Left ventricle myocardium inferior (tissue), 1 donor: ENCODE data around the gene FGFR2. TPM values are rescaled to one million over a fixed set of nuclear protein-coding genes. Genes with fewer than 3 reads are reported as not detected.

Source experiments
- DNase-seq: peaks from one replicate; pipeline ENCODE4 v3.0.0-alpha.2; 2020
- H3K27ac ChIP-seq: fragments of 200-600 bp; replicated peaks from 2 replicates; pipeline ENCODE4 v1.8.0; 2021
- H3K27me3 ChIP-seq: fragments of 200-600 bp; 2 replicates; pipeline ENCODE4 v1.8.0; 2021; ENCODE audit warnings: low read depth
- H3K36me3 ChIP-seq: fragments of 200-600 bp; 2 replicates; pipeline ENCODE4 v1.8.0; 2021
- H3K4me1 ChIP-seq: fragments of 200-600 bp; 2 replicates; pipeline ENCODE4 v1.8.0; 2021
- H3K4me3 ChIP-seq: fragments of 200-600 bp; 2 replicates; pipeline ENCODE4 v1.8.0; 2021; ENCODE audit warnings: mild to moderate bottlenecking, moderate library complexity
- H3K9me3 ChIP-seq: fragments of 200-600 bp; replicated peaks from 2 replicates; pipeline ENCODE4 v1.8.0; 2021
- CTCF ChIP-seq: fragments of 200-600 bp; IDR thresholded peaks from 2 replicates; pipeline ENCODE4 v1.8.0; 2021; ENCODE audit warnings: antibody characterized with exemption, mild to moderate bottlenecking, borderline replicate concordance
- intact Hi-C: fragments of 100-400 bp; cut with micrococcal nuclease; formaldehyde crosslinking; loops from one replicate; pipeline ENCODE4 v1.11.0; 2022
- total RNA-seq: library from RNA; stranded (reverse); fragmentation: NEBNext Ultra II Directional; extraction: Animal tissue kit (Norgen Biotek cat#: 25700); gene quantifications from one replicate; pipeline ENCODE4 v1.2.1, GENCODE V29; 2021
- donor health status: DM: no; HTN: yes; CAD: no; lungs with severe emphysema.

Gene FGFR2
- total RNA-seq, 1 donor from 2014 or later = 0.36 TPM

DNA sequence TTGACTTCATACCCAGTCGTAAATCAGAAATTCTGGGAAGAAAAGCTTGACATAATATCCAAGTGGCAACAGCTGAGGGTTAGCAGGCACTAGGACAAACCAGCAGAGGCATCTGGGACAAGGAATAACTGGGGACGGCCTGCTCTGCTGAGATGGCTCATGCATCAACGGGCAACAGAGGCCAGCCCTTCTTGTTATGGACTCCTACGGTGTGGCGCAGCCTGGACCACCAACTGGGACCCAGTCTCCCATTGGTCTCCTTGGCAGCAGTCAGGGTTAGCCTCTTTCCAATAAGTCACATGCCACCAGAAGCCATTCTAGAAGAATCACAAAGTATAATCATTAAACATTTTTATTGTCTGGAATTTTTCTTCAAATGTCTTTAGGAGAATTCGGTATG is 15.0 kb downstream of the FGFR2 start:
- no peak for TF ChIP-seq CTCF
- Histone ChIP-seq H3K4me1 (no peaks in the 10 kb centered on the region), H3K27me3 (peaks cover 13% of the 10 kb centered on the region), H3K27ac (no peak overlapping the region), H3K36me3 (no peaks in the 10 kb centered on the region), H3K9me3 (peaks cover 6% of the 10 kb centered on the region), H3K4me3 (no peak overlapping the region)
- intact Hi-C loops = no loop called here
- DNase-seq = no peak

DNA sequence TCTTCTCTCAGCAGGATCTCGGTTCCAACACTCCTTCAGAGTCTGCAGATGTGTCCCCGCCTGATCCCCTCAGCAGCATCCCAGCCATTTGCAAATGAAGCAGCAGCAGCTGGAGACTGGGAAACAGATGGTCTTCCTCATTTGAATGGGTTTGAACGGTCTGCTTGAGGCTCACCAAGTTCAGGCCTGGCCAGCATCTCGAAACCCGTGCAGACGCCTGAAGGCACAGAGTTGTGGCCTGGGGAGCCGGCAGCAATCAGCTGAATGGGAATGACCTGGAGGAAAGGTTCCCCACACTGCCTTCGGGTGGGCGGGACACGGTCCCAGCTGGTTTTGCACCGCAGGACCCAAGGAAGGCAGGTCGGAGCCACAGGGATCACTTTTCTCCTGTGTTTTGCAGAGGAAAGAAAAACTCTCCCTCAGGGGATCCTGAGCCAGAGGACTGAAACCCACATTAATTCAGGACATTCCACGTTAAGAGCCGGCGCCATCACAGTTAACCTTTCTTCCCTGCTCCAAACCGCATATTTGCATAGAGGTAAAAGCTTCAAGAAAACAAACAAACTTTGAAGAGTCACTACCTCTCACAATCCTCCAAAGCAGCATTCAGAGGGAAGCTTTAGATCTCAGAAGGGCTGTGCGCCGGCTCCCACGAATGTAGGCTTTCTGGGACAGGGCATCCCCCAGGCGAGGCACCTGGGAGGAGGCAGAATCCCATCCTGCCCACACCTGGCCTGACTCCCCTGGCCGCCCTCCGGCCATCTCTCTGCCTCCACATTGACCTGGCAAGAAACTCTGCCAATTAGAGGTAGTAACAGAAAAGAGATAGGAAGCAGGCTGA is 17.7 kb downstream of the FGFR2 start:
- no peak for TF ChIP-seq CTCF
- Histone ChIP-seq H3K4me3 (no peak overlapping the region), H3K27me3 (peaks cover 20% of the 10 kb centered on the region), H3K36me3 (no peaks in the 10 kb centered on the region), H3K4me1 (no peaks in the 10 kb centered on the region), H3K9me3 (no peaks in the 10 kb centered on the region), H3K27ac (no peak overlapping the region)
- intact Hi-C loops = no loop called here
- no peak for DNase-seq

- no peaks in the 10 kb centered on the region for H3K9me3 ChIP-seq
- H3K27me3 ChIP-seq = peaks cover 28% of the 10 kb centered on the region
- TF ChIP-seq CTCF = no peak
- no peaks in the 10 kb centered on the region for H3K36me3 ChIP-seq
- intact Hi-C loops = no loop called here
- no peaks in the 10 kb centered on the region for H3K4me1 ChIP-seq
- H3K4me3 ChIP-seq = no peak overlapping the region
- no peak for DNase-seq
- H3K27ac ChIP-seq = no peak overlapping the region
Measured at GRCh38 chr10:121579656-121580055, 18.6 kb downstream of the FGFR2 start.

DNA sequence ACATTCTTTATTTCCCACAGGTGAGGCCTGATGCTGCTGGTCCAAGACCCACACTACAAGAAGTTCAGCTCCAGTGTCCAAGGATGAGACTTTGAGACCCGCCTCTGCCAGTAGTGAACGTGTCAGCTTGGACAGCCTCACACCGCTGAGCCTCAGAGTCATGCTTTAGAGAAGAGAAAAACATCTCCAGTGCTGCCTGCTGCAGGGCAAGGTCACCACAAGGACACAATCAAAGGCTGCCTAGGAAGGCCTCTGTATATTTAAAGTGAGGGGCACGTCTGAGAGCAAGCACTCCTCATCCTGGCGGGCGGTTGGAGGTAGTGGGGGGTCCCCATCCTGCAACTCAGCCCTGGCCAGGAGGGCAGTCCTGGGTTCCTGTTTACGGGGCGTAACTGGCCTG is 19.3 kb downstream of the FGFR2 start:
- DNase-seq = no peak

DNA sequence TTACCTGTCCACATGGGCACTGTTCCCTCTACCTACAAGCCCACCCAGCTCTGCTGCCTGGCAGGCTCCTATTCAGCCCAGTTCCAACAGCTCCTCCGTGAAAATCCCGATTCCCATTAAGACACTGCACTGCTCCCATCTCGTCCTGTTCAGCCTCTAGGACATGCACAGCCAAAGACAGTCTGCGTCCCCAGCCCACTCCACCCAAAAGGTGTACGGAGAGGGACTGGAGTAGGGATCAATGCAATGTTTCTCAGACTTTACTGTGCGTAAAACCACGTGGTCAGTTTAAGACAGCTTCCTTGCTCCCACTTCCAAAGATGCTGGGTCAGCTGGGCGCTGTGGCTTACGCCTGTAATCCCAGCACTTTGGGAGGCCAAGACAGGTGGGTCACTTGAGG is 19.9 kb downstream of the FGFR2 start:
- no peaks in the 10 kb centered on the region for H3K4me1 ChIP-seq
- H3K4me3 ChIP-seq = no peak overlapping the region
- no peaks in the 10 kb centered on the region for H3K9me3 ChIP-seq
- DNase-seq = no peak
- H3K36me3 ChIP-seq = no peaks in the 10 kb centered on the region
- intact Hi-C loops = no loop called here
- H3K27ac ChIP-seq = no peak overlapping the region
- TF ChIP-seq CTCF = no peak
- H3K27me3 ChIP-seq = peaks cover 41% of the 10 kb centered on the region

More for the DNA sequence above, 19.3 kb downstream of the FGFR2 start:
- no peak for TF ChIP-seq CTCF
- Histone ChIP-seq H3K27ac (no peak overlapping the region), H3K4me3 (no peak overlapping the region), H3K27me3 (peaks cover 34% of the 10 kb centered on the region), H3K36me3 (no peaks in the 10 kb centered on the region), H3K4me1 (no peaks in the 10 kb centered on the region), H3K9me3 (no peaks in the 10 kb centered on the region)
- intact Hi-C loops = no loop called here
